GM12878 (cell line): ENCODE data around the gene UST. TPM values are rescaled to one million over a fixed set of nuclear protein-coding genes. Genes with fewer than 3 reads are reported as not detected.

ENCODE experiments used
- ATAC-seq: fragments of 200-7000 bp; cut with Tn5 transposase; 3 replicates; pipeline ENCODE4 v1.9.1; 2020; ENCODE audit warnings: mild to moderate bottlenecking, moderate library complexity
- BruUV-seq: library from RNA; stranded (reverse); fragments of 400-500 nt; replicated peaks from 2 replicates; lab custom pipeline; 2021; lab: Mats Ljungman, UMichigan
- CTCF ChIA-PET: fragments of 300-600 bp; sonication (Branson Sonifier 250); formaldehyde crosslinking; extraction: SDS; loops from one replicate; lab custom pipeline; 2021; ENCODE audit warnings: inconsistent platforms; lab: Yijun Ruan, JAX
- POLR2A ChIA-PET: fragments of 350-600 bp; formaldehyde crosslinking; extraction: SDS; loops from one replicate; lab custom pipeline; 2021; ENCODE audit warnings: inconsistent platforms; lab: Charles Lee
- RAD21 ChIA-PET: fragments of 300-600 bp; sonication (Branson Sonifier 250); formaldehyde crosslinking; loops from one replicate; lab custom pipeline; 2023; ENCODE audit warnings: antibody characterized with exemption; ENCODE audit not compliant: unreplicated experiment; lab: Charles Lee
- SMC1A ChIA-PET: fragments of 300-600 bp; sonication (Branson Sonifier 250); formaldehyde crosslinking; loops from one replicate; lab custom pipeline; 2023; ENCODE audit not compliant: unreplicated experiment, uncharacterized antibody; lab: Charles Lee
- DNase-seq: peaks from one replicate; pipeline ENCODE4 v3.0.0-alpha.2; 2011; ENCODE audit warnings: low read depth, low spot score
- FAIRE-seq: peaks from 3 replicates; lab custom pipeline; 2011; peaks lifted over from hg19 to GRCh38; lab: Jason Lieb, UNC
- H2AFZ ChIP-seq: 2 replicates; pipeline ENCODE4 v1.6.0; 2011; ENCODE audit warnings: low read depth, low read length, control low read depth; ENCODE audit not compliant: control insufficient read depth
- H3K27ac ChIP-seq: 2 replicates; pipeline ENCODE4 v1.5.1; 2011; ENCODE audit warnings: control low read depth; ENCODE audit not compliant: control insufficient read depth, insufficient read depth
- H3K27me3 ChIP-seq, 2 experiments: replicated peaks in 1 of 2; 2 replicates each; pipeline versions ENCODE4 v1.6.0 to v1.6.1; 2011; ENCODE audit warnings: low read length in 1 of 2; ENCODE audit not compliant: control insufficient read depth in 2 of 2, insufficient read depth in 2 of 2
- H3K36me3 ChIP-seq, 2 experiments: 2 replicates each; pipeline ENCODE4 v1.5.1; 2011; ENCODE audit warnings: low read length in 1 of 2; ENCODE audit not compliant: control insufficient read depth in 2 of 2, insufficient read depth in 2 of 2
- H3K4me1 ChIP-seq: 2 replicates; pipeline ENCODE4 v1.6.1; 2011; ENCODE audit warnings: mild to moderate bottlenecking, low read length, moderate library complexity, mixed read lengths; ENCODE audit not compliant: control insufficient read depth, insufficient read depth
- H3K4me2 ChIP-seq: 2 replicates; pipeline ENCODE4 v1.6.0; 2011; ENCODE audit warnings: control low read depth; ENCODE audit not compliant: control insufficient read depth, insufficient read depth
- H3K4me3 ChIP-seq: fragments of 200-600 bp; sonication (generic); 2 replicates; pipeline ENCODE4 v1.5.1; 2016
- H3K79me2 ChIP-seq: 2 replicates; pipeline ENCODE4 v1.6.0; 2011; ENCODE audit warnings: low read length; ENCODE audit not compliant: control insufficient read depth, insufficient read depth
- H3K9ac ChIP-seq: 2 replicates; pipeline ENCODE4 v1.8.0; 2011; ENCODE audit warnings: low read length, control low read depth, mixed read lengths; ENCODE audit not compliant: control insufficient read depth, insufficient read depth
- H3K9me3 ChIP-seq: replicated peaks from 3 replicates; pipeline ENCODE4 v1.5.1; 2011; ENCODE audit warnings: mild to moderate bottlenecking, low read length; ENCODE audit not compliant: control insufficient read depth, insufficient read depth
- H4K20me1 ChIP-seq: 2 replicates; pipeline ENCODE4 v1.6.0; 2011; ENCODE audit not compliant: control insufficient read depth, insufficient read depth
- MXI1 ChIP-seq: fragments of 150-350 bp; IDR thresholded peaks from 2 replicates; pipeline ENCODE4 v1.6.1; 2011; ENCODE audit warnings: low read depth, mild to moderate bottlenecking, inconsistent platforms, low read length, improper control_type of control experiment
- POLR2A ChIP-seq: IDR thresholded peaks from 2 replicates; pipeline ENCODE4 v1.6.1; 2011; ENCODE audit warnings: low read depth, mild to moderate bottlenecking, low read length
- YBX1 ChIP-seq: fragments of 450-650 bp; IDR thresholded peaks from 2 replicates; pipeline ENCODE4 v1.6.1; 2016; ENCODE audit warnings: antibody characterized with exemption
- WGBS: methylation state at CpG from one replicate; pipeline ENCODE4 v1.1.6; 2016; ENCODE audit warnings: low lambda C conversion rate; ENCODE audit not compliant: insufficient replicate concordance, insufficient coverage; ENCODE audit errors: missing lambda C conversion rate; 5-methylcytosine and 5-hydroxymethylcytosine counted together
- in situ Hi-C: fragments of 300-500 bp; cut with MboI; formaldehyde crosslinking; loops from 9 replicates; pipeline ENCODE4 v1.14.3; 2018; ENCODE audit warnings: mixed read lengths
- intact Hi-C: fragments of 100-400 bp; cut with micrococcal nuclease; formaldehyde crosslinking; loops from one replicate; pipeline ENCODE4 v1.14.2; 2022; ENCODE audit not compliant: unreplicated experiment
- polyA plus RNA-seq, 11 experiments: library from polyadenylated mRNA; depleted of rRNA in 4 of 11; unstranded in 6 of 11; stranded (reverse) in 5 of 11; fragments of >200 nt; fragmentation: Nextera tagmentation in 4 of 11; fragmentation: Illumina TruSeq in 1 of 11; extraction: Ambion mirVana in 4 of 11; extraction: Trizol in 1 of 11; gene quantifications; 1 replicate in 1 of 11; 2 replicates in 10 of 11; pipeline versions ENCODE4 v1.2.1 to v1.2.3, GENCODE V29; 2011 to 2016; ENCODE audit warnings: inconsistent platforms in 2 of 11, missing spikeins in 2 of 11, low read depth in 1 of 11
- total RNA-seq, 4 experiments: library from RNA; depleted of rRNA in 3 of 4; stranded (reverse); fragments of >200 nt in 3 of 4; fragmentation: Illumina TruSeq in 1 of 4; extraction: Trizol in 1 of 4; gene quantifications; 2 replicates each; pipeline versions ENCODE4 v1.2.1 to v1.2.3, GENCODE V29; 2013 to 2021
- TF ChIP-seq, protein P1 (sequence below): fragments of 450-650 bp; IDR thresholded peaks from 2 replicates; pipeline ENCODE4 v1.6.1; 2016; ENCODE audit warnings: mild to moderate bottlenecking

Gene UST
- total and polyA plus RNA-seq, 10 of the 15 experiments (the other 5 are each of a cell fraction or from before 2014, with no cell fraction given) = 0.74 to 43.3 (median 2.2) TPM

DNA sequence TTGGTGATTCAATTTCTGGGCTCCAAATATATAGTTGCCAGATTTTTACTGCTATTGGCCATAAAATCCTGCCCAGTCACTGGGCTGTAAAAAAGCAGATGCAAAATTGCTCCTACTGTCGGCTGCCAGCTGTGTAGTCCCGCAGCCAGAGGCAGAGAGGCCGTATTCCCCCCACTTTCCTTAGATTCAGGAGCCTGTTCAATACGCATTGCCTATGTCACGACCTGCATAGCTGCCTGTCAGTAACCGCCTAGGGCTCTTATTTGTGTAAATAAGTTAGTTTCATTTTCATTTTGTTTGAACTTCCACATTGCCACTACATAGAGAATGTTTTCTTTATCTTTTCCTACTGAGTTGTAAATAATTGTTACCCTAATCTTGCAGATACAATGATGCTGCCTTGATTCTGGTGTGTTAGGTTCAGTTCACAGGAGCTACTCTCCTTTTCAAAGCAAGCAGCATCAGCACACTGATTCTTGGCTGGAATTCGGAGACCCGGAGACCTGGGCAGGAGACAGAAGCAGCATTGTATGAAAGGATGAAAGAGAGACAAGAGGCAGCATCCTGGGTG, 46.0 kb upstream of the UST start:
- ChIA-PET POLR2A (no interaction called here), CTCF (interaction anchor here (0.9 to 2.1 kb wide), 7 partner anchors 11 to 141 kb away, joined by 3 to 12 read pairs (median 3); no protein-coding TSS in a partner anchor)
- FAIRE-seq = no peak

More for the DNA sequence above, 46.0 kb upstream of the UST start:
- Histone ChIP-seq H4K20me1 (no peaks in the 10 kb centered on the region), H3K36me3 (no peaks in the 10 kb centered on the region), H3K27ac (no peak overlapping the region), H3K9ac (peak overlapping the region; percentile 45; the same call in 1 of the 2 replicates), H3K9me3 (no peaks in the 10 kb centered on the region; the same call in 2 of the 3 replicates), H2AFZ (peak overlapping the region; percentile 75), H3K4me3 (peak overlapping the region; percentile 46; the same call in 1 of the 2 replicates)
- no TSS peak for BruUV-seq
- WGBS = 4% methylated on average over 8 of the region's 8 CpGs
- in situ Hi-C loops = no loop called here
- RAD21 ChIA-PET = interaction anchor here (1.2 to 2.6 kb wide), 5 partner anchors 23 to 141 kb away, joined by 3 to 18 read pairs (median 3); no protein-coding TSS in a partner anchor
- no peak for DNase-seq
- no peak for TF ChIP-seq POLR2A
- TF ChIP-seq, protein P1, sequence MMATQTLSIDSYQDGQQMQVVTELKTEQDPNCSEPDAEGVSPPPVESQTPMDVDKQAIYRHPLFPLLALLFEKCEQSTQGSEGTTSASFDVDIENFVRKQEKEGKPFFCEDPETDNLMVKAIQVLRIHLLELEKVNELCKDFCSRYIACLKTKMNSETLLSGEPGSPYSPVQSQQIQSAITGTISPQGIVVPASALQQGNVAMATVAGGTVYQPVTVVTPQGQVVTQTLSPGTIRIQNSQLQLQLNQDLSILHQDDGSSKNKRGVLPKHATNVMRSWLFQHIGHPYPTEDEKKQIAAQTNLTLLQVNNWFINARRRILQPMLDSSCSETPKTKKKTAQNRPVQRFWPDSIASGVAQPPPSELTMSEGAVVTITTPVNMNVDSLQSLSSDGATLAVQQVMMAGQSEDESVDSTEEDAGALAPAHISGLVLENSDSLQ = peak; percentile 82
- no peak for TF ChIP-seq MXI1
- TF ChIP-seq YBX1 = no peak
- TF ChIP-seq, all 136 proteins: peak for 1
- intact Hi-C loops = loop anchor here (5.0 kb wide), 2 partner anchors 124 to 139 kb away; no protein-coding TSS in a partner anchor
- SMC1A ChIA-PET = interaction anchor here (0.6 to 4.6 kb wide), 4 partner anchors 12 to 127 kb away, joined by 3 to 21 read pairs (median 4); no protein-coding TSS in a partner anchor
- Histone ChIP-seq H3K79me2 (no peaks in the 10 kb centered on the region), H3K4me1 (0 out of 2 replicates have a peak, but pooled peaks cover 3% of the 10 kb centered on the region), H3K27me3 (no peaks in the 10 kb centered on the region), H3K4me2 (peak overlapping the region; percentile 83)
- peak; percentile 90 for ATAC-seq
